ENCODE results near the gene FTH1.

The FTH1 gene

DNA sequence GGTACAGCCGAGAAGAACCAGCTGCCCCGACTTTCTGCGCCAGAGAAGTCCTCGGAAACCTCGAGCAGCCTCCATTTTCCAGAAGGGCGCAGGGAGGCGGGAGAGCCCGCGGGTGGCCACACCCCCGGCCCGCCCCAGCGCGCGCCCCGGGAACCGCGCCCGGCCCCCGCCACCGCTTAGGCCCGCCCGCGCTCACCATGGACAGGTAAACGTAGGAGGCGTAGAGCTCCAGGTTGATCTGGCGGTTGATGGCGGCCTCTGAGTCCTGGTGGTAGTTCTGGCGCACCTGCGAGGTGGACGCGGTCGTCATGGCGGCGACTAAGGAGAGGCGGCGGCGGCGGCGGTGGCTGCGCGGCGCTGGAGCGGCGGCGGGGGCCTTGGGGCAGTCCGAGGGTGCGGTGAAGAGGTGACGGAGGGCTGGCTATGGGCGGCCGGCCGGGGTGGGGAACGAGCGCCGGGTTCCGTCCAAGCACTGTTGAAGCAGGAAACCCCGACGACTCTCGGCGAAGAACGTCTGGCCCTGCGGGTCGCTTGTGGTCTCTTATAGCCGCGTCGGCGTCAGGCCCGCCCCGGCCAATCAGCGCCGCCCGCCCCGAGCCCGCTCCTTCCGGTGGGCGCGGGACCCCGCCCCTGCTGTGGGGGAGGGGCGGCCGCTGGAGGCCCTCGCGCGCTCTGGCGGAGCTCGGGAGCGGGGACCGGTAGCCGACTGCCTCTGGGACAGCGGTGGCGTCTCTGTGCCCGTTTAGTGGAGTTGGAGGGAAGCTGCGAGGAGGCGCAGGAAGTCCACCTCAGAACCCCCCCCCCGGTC, at the start of gene FTH1:
Gene FTH1, minus strand, starts transcription at position 519 of the 808 bp plus-strand sequence. Its CDS starts 209 bp downstream, at position 310.
- TF ChIP-seq, protein P1, sequence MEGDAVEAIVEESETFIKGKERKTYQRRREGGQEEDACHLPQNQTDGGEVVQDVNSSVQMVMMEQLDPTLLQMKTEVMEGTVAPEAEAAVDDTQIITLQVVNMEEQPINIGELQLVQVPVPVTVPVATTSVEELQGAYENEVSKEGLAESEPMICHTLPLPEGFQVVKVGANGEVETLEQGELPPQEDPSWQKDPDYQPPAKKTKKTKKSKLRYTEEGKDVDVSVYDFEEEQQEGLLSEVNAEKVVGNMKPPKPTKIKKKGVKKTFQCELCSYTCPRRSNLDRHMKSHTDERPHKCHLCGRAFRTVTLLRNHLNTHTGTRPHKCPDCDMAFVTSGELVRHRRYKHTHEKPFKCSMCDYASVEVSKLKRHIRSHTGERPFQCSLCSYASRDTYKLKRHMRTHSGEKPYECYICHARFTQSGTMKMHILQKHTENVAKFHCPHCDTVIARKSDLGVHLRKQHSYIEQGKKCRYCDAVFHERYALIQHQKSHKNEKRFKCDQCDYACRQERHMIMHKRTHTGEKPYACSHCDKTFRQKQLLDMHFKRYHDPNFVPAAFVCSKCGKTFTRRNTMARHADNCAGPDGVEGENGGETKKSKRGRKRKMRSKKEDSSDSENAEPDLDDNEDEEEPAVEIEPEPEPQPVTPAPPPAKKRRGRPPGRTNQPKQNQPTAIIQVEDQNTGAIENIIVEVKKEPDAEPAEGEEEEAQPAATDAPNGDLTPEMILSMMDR (IDR thresholded peaks at IDR 0.05; ENCODE audit: insufficient read depth, low read depth, low read length, missing control alignments) = no peak
- H3K4me3 ChIP-seq (ENCODE audit: low read depth, low read length) = peak within 1 kb of the TSS; percentile 89
- peak; percentile 97 for DNase-seq (ENCODE audit: low read depth)

DNA sequence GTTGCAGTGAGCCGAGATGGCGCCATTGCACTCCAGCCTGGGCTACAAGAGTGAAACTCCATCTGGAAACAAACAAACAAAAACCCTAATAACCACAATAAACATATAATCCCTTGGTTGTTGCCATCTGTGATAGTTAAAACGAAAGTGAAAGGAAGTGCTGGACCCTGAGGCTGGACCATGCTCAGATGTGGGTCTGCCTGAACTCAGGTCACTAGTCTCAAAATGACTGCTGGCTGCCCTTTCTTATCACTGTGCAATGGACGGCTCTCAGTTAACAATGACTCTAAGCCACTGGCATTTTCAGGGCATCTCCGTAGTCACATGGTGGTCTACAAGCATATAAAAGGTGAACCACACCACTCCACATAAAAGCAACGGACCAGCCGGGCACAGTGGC, 48.2 kb upstream of the FTH1 start:
- peak; percentile 54 for DNase-seq (ENCODE audit: low read depth)
- TF ChIP-seq, protein P1 (IDR thresholded peaks at IDR 0.05; ENCODE audit: insufficient read depth, low read depth, low read length, missing control alignments) = no peak
- no peak overlapping the region for H3K4me3 ChIP-seq (ENCODE audit: low read depth, low read length)

DNA sequence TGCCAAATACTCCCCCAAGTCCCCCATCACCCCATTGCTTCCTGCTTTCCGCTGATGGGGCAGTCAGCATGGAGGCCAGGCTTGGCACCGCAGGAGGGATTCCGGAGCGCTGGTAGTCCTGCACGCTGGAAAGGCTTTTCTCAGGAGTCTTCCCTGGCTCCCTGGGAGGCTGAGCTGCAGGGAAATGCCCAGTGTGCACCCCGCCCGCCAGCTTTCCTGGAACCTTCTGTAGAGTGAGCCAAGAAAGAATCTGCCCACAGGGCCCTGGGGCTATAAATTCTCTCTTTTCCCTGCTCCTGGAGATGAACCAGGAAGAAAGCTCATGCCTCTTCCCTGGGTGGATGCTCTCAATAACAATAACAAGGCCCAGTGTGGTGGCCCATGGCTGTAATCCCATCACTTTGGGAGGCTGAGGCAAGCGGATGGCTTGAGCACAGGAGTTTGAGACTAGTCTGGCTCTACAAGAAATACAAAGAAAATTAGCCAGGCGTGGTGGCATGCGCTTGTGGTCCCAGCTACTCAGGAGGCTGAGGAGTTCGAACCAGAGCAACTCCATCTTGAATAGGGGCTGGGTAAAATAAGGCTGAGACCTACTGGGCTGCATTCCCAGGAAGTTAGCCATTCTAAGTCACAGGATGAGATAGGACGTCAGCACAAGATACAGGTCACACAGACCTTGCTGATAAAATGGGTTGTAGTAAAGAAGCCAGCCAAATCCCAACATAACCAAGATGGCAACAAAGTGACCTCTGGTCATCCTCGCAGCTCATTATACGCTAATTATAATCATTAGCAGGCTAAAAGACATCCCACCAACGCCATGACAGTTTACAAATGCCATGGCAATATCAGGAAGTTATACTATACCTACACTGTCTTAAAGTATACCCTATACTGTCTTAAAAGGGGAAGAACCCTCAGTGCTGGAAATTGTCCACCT, 46.4 kb upstream of the FTH1 start:
- no peak for DNase-seq (ENCODE audit: low read depth)
- TF ChIP-seq, protein P1 (IDR thresholded peaks at IDR 0.05; ENCODE audit: insufficient read depth, low read depth, low read length, missing control alignments) = no peak
- no peak overlapping the region for H3K4me3 ChIP-seq (ENCODE audit: low read depth, low read length)

DNA sequence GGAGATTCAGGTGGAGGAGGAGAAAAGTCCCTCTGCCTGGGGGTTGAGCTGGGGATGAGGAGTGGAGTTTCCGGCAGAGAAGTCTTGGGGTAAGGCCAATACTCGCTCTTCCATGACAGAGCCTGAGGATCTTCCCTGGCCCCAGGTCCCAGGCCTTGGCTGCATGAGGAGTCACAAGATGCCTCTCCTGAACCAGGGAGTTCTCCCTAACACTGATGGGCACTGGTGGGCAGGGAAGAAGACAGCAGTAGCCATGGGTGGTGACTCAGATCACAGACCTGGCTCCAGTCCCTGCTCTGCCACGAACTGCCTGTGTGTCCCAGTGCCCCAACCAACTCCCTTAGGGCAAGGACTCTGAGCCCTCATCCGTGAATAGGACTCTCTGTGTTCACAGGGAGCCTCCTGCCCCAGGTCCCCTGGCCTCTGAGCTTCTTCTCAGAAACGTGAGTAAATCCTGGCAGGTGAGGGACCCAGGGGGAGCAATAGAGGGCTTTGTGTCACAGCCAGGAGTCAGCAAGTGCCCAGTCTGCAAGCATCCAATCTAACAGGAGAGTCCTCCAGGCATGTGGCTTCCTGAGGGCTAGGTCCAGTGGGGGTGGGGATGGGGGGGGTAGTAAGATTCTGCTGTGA, 45.5 kb upstream of the FTH1 start:
- DNase-seq (ENCODE audit: low read depth) = no peak
- H3K4me3 ChIP-seq (ENCODE audit: low read depth, low read length) = no peak overlapping the region
- TF ChIP-seq, protein P1 (IDR thresholded peaks at IDR 0.05; ENCODE audit: insufficient read depth, low read depth, low read length, missing control alignments) = no peak

DNA sequence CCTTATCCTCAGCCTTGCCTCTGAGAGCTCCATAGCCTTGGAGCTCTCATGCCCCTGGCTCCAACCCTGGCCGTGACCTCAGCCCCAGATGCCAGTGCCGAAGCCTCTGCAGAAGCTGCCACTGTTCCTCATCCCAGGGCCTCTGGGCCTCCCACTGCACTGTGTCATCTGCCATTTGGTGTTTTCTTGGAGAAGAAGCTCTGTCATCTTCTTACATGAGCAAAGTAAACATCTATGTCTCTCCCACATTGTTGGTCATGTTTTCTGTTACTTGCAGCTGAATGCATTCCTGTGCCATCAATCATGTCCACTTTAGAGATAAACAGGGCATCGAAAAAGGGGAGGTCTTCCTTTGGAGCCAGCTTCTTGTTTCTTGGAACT, 45.0 kb upstream of the FTH1 start:
- DNase-seq (ENCODE audit: low read depth) = no peak
- H3K4me3 ChIP-seq (ENCODE audit: low read depth, low read length) = no peak overlapping the region
- TF ChIP-seq, protein P1 (IDR thresholded peaks at IDR 0.05; ENCODE audit: insufficient read depth, low read depth, low read length, missing control alignments) = no peak

DNA sequence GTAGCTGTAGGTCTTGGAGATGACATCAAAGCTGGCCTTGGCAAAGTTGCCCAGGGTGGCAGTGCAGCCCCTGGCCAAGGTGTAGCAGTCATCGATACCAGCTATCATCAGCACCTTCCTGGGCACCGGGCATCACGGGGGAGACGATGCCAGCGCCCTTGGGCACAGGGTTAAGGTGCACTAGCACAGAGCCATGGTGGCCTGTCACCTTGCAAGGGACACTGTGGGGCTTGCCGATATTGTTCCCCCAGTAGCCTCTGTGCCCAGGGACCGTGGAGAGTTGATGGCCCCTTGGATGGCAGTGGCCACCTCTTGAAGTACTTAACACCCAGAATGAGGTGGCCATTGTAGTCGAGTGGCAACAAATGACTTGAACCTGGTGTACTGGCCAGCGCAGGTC, 44.4 kb upstream of the FTH1 start:
- no peak for DNase-seq (ENCODE audit: low read depth)
- H3K4me3 ChIP-seq (ENCODE audit: low read depth, low read length) = no peak overlapping the region
- TF ChIP-seq, protein P1 (IDR thresholded peaks at IDR 0.05; ENCODE audit: insufficient read depth, low read depth, low read length, missing control alignments) = no peak

All from GM12865 (cell line).